Esophagus mucosa (tissue), 1 donor: Measurements from ENCODE around the gene CYYR1. TPM values are rescaled to one million over a fixed set of nuclear protein-coding genes. Genes with fewer than 3 reads are reported as not detected.

Source experiments
- ATAC-seq: fragments of 200-7000 bp; cut with Tn5 transposase; one replicate; pipeline ENCODE4 v1.9.1; 2020
- total RNA-seq: library from RNA; stranded (reverse); gene quantifications from one replicate; pipeline ENCODE4 v1.2.4, GENCODE V29; 2023
- donor health status: DM: yes; HTN: yes; CAD: no.

Gene CYYR1
- total RNA-seq, 1 donor from 2014 or later = 4.6 TPM

DNA sequence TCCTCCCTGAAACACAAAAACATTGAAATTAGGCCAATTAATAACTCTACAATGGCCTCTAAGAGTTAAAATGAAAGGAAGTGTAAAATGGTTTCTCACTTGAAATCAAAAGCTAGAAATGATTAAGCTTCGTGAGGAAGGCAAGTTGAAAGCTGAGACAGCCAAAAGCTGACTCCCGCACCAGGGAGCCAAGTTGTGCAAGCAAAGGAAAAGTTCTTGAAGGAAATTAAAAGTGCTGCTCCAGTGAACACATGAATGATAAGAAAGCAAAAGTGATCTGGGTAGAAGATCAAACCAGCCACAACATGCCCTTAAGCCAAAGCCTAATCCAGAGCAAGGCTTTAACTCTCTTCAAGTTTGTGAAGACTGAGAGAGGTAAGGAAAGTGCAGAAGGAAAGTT is 22.8 kb downstream of the CYYR1 start:
- no peak for ATAC-seq

DNA sequence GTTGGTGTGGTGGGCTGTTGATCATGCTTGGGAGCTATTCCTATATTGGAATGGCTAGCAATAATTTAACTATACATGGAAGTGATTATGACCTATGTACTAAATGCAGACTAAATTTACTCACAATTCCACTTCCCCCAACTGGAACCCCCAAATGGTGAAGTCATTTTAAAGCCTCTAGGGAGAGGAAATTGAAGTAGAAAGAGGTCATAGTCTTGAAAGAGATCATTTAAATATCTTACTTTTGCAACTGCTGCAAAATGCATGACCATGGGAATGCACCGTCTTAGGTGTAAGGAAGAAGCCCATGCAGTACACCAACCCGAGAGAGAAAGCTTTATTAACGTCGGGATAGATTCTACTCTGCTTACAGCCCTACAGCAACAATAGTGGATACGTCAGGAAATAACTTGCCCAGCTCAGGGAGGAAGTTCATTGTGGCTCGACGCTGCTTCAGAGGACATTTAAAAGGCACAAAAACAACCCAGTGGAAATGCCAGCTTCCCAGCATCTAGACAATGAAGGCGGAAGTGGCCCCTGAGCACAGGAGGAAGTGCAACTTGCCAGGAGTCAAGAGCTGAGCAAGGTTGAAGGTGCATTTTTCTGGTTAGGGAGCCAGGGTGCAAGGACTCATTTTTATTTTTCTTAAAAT is 26.5 kb downstream of the CYYR1 start:
- peak; percentile 23 for ATAC-seq

DNA sequence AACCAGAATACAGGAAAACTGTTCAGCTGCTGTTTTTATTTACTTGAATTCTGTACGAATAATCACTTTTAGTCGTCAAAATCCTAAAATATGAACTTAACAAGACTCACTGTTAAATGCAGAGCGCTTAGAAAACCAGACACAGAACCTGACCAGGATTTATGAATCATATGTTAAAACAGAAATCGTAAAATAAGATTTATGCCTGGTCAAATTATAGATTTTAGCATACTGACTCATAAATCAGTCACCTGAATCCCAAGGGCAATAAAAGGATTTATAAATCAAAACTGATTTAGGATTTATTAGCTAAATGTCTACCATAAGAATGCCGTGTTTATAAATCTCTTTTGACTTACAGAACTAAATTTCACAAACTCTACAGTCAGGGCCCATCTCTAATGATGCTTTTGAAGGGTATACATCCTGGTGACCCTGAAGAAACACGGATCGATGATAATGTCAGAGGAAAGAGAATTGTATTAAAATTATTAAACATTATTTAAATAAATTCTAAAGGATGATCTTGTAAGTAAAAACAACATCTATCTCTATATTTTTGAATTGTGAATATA is 28.8 kb downstream of the CYYR1 start:
- no peak for ATAC-seq

DNA sequence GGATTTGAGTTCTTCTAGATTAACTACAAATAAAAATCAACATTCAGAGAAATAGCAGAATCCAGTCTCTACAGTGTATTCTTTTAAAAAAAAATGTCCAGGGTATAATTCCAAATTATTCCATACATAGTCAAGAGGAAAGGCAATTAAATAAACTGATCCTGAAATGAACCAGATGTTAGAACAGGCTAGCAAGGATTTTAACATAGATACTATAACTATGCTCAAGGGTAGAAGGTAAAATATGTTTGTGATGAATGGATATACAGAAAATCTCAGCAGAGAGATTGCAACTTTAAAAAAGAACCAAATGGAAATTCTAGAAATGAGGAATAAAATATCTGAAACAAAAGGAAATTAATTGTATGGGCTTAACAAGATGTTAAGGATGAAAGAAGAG is 32.4 kb downstream of the CYYR1 start:
- no peak for ATAC-seq

DNA sequence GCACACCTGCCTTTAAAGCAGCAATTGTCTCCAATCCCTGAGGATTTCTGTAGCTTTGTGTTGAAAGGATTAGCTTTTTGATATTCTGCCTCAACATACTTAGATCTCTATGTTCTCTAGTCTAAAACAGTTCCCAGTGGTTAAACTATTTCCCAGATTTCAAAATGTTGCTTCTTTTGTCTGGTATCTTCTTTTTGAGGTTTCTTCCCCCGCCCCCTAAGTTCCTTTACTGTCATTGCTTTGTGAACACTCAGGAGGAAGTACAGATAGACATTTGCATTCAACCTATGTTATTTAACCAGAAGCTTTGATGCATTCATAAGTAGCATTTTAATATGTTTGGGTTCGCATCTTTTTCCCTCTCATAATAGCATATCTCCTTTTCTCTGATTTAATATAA is 33.5 kb downstream of the CYYR1 start:
- no peak for ATAC-seq

DNA sequence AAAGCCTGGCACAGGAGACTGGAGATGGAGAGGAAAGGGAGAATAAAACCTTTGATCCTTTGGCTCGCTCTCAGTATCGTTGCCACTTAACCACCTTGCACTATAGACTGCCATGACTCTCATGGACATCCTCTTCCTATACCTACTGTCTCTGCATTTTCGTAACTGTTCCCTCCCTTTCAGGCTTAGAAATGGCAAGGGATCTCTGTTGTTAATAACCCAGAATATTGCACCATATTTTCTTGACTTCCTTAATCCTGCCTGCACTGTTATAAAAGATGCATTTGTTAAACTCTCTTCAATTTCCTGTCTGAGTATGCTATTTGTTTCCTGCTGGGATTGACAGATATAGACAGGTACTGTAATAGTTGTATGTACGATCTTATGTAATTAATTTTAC is 38.6 kb downstream of the CYYR1 start:
- no peak for ATAC-seq

DNA sequence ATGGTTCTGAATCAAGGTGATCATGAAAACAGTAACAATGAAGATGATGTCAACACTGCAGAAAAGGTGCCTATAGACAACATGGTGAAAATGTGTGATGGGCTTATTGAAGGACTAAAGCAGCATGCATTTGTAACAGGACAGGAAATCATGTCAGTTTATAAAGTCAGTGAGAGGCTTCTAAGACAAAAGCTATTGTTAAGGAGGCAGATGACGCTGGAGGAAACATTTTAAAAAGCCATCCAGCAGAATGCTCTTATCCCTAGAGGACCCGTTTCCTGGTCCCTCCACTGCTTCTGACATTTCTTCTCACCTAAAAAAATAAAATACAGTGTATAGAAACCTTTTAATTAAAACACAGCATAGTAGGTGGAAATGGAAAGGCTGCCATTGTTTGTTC is 40.9 kb downstream of the CYYR1 start:
- no peak for ATAC-seq

DNA sequence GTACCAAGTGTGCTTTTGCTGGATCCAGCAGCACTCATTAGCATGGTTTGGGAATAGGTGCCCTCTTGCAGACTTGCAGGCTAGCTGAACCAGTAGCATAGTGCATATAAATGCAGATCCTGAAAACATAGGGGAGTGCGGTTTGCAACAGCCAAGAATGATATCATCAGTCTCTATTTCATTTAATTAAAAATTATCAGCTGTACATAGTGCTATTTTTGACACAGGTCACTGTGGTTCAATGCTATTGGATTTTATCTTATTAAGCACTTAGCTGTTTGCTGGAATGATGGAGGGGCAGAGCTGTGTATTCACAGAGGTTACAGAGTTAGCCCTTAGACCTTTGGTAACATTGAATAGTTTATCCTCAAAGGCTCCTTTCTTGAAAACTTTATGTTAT is 43.6 kb downstream of the CYYR1 start:
- ATAC-seq = no peak

DNA sequence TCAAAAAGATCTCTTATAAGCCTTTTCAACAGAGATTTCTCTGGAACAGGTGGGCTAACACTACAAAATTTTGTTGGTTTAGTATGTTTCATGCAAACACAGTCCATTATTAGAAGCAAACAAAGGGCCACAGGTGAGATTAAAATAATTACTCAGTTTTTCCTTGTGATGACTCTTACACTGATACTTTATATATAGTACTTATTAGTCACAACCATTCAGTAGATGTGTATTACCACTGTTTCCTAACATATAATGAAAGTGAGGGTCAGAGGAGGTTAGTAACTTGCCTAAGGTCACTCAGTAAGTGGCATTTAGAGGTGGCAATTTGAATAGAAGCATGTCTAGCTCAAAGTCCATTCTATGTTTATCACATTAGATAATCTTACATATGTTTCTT is 44.2 kb downstream of the CYYR1 start:
- peak; percentile 17 for ATAC-seq

DNA sequence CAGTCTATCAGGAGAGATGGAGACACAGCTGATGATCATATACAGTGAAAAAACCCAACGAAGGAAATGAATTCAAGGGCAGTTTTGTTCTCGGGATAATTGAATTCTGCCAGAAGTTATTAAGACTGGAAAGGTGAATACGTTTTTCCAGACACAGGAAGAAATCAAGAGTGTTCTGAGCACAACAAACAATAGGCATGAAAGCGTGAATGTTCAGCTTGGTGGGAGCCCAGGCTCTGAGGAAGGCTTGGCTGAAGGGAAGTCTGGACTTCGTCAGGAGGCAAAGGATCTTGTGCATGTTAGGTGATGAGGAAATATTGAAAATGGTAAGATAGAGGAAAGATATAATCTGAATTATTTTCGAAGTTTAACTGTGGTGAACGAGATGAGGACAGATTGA is 50.4 kb downstream of the CYYR1 start:
- ATAC-seq = no peak

DNA sequence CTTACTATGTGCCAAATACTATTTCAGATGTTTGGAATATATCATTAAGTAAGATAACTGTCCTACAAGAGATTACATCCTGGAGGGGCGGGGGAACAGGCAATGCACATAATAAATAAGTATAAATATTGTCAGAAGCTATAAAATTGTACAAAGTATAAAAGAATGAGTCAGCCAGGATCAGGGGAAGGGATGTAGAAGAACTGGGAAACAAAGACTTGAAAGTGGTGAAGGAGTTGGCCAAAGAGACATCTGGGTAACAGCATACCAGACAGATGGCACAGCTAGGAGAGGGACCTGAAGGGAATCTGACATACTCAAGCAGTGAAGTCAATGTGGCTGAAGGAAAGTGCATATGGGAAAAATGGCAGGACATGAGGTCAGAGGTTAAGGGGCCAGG is 53.9 kb downstream of the CYYR1 start:
- ATAC-seq = no peak

DNA sequence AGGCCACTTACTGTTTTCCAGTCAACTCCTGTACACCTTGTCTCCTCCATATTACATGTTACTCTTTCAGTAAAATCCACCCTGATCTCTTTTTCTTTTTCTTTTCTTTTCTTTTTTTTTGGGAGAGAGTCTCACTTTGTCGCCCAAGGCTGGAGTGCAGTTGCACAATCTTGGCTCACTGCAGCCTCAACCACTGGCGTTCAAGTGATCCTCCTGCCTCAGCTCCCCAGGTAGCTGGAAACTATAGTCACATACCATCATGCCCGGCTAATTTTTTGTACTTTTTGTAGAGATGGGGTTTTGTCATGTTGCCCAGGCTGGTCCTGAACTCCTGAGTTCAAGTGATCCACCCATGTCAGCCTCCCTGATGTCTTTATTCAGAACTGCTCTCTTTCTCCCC is 57.8 kb downstream of the CYYR1 start:
- ATAC-seq = no peak

DNA sequence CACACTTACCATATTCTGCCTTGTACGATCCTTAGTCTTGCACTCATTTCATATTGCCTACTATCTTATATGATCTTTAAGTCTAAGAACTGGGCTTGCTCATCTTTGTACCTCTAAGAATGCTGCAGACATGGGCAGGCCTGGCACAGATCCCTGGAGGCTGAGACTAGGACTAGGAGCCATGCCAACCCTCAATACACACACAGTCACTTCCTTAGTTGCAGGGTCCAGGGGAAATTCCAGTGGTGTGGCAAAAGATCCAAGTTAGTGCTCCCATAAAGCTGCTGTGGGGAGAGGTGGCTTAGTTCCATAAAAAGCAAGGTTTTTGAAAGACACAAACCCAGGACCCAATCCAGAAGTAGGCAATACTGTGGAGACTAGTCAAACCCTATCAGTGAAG is 59.9 kb downstream of the CYYR1 start:
- no peak for ATAC-seq

DNA sequence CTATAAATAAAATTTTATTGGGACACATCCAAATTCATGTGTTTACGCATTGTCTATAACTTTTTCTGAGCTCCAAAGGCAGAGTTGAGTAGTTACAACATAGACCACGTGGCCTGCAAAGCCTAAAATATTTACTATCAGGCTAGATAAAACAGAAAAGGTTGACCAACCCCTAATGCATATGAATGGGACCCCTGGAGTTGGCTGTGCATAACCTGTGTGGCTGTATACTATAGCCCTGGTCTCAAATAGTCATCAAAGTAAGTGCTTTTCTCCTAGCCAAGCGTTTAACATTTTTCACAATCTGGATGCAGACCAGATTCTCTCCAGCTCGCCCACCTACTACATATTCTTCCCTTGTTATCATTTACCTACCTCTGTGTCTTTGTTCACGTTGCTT is 60.4 kb downstream of the CYYR1 start:
- ATAC-seq = no peak

DNA sequence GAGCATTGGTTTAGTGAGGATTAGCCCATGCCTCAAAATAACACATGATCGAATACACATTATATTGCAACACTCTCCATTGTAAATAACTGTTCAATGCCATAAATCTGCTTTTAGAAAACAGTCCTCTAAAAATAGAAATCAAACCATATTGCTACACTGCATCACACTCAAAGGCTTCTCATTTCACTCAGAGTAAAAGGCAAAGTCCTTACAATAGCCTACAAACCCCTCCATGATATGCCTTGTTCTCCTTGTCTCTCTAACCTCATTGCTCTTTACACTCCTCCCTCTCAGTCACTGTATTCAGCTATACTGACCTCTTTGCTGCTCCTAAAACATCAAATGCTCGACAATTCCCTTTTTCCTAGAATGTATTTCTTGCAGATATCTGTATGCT is 64.2 kb downstream of the CYYR1 start:
- no peak for ATAC-seq

DNA sequence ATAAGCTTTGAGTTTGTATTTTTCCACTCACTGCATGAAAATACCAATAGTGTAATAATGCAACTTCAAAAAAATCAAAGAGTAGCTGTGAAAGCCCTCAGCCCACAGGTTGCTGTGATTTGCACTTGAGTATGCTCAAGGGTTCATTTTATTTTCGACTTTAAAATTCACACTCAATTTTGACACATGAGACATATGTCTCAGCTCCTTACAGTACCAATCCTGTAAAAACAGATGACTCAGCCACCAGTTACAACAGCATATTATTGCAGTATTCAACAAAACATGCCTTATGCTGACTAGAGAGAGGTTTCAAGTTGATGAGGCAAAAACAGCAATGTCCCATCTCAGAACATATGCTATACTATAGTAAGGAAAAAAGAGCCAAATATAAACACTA is 66.1 kb downstream of the CYYR1 start:
- peak; percentile 61 for ATAC-seq

DNA sequence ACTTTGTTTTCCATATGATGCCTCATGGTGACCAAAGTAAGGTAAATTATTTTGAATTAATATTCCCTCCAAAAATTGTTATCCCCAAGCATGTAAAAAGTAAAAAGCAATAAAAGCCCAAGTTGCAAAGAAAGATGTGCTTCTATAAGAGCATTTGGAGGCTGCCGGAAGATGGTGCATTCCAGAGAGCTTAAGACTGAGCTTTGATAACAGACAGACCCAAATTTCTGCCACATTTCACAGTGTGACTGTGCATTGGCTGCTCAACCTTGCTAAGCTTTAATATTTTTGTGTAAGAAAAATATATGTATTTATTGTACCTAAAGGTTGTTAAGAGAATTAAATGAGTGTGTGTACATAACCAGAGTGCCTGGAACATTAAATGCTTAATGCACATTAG is 67.9 kb downstream of the CYYR1 start:
- ATAC-seq = no peak

DNA sequence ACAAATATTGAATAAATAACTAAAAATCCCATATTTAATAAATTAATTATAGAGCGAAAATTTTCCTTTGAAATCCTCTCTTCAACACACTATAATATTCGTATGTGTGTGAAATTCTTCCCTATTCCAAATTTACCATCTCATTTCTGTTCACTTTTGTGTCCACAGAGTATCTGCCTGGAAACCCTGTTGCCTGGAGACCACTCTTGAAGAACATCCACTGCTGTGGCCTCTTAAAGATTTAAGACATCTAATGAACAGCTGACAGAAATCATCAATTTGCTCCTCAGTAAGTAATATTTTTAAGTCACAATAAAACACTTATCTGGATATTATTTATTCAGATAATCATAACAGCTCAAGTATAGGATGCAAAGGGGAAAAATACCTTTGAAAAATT is 69.7 kb downstream of the CYYR1 start:
- ATAC-seq = no peak

DNA sequence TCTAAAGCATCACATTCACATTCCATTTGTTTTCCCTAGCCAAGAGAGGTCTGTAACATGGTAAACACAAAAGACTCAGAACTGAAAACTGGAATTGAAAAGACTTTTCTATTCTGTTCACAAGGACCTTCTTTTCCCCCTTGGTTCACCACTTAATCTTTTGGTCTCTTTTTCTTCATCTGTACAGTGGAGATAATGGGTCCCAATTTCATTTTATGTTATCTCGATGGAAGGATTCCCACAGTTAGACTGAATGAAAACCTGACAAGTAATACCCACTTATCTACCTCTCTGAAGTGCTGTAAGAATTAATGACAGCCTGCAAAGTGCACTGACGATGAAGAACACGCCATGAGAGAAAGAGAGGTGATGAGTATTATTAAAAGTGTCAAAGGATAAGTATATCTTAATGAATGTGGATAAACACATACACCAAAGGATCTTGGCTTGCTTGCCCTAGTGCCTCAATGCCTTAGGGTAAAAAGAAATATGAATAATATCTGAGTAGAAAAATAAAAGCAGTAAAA is 71.5 kb downstream of the CYYR1 start:
- no peak for ATAC-seq

DNA sequence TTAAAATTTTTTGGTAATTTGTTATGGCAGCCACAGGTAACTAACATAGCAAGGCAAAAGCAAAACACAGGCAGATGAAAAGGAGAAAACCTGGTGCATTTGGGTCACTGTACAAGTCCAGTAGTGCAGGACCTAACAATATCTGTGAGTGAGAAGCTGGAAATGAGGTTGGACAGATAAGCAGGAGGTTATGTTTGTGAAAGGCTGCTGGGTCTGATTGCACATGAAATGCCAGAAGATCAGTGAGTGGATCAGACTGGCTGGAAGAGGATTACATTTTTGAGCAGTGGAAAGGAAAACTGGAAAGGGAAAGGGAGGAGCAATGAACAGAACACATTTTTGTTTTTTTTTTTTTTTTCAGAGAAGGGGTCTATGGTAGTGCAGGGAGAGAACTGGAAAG is 73.6 kb downstream of the CYYR1 start:
- no peak for ATAC-seq

DNA sequence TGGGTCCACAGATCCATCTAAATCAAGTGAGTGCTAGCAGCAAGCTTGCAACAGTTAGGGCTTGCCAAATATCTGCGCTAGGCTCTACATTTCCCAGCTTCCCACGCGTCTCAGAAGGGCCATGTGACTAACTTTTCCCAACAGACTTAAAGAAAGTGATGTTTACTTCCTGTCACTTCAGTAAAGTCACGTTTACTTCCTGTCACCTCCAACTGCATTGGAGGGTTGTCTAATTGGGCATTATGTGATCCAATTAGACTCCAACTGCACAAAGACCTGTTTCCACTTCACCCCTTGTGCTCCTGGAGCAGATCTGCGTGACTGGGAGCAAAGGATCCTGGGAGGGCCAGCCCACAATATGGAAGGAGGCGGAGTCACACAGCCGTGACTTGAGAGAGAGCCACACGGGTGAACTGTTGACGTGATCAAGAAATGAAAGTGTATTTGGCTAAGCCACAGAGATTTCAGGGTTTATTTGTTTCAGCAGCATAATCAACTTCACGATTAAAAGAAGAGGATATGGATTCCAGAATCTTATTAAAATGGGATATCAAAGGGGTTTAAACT is 77.7 kb downstream of the CYYR1 start:
- ATAC-seq = no peak

DNA sequence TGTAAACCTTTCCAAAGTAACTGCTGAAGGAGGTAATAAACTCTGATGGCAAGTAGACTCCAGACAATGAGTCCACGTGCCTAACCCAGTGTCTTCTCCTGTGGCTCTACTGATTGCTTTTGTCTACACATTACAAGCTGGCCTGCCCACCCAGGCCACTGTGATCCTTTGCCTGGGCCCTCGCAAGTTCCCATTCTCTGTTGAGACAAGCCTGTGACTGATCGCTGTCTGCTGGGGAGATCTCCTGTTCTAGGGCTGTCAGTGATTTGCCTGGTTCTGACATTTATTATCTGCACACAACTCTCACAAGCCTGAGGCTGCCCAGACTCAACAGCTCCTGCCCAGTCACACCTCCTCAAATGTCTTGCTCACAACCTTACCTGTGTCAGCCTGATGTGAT is 81.4 kb downstream of the CYYR1 start:
- ATAC-seq = no peak

DNA sequence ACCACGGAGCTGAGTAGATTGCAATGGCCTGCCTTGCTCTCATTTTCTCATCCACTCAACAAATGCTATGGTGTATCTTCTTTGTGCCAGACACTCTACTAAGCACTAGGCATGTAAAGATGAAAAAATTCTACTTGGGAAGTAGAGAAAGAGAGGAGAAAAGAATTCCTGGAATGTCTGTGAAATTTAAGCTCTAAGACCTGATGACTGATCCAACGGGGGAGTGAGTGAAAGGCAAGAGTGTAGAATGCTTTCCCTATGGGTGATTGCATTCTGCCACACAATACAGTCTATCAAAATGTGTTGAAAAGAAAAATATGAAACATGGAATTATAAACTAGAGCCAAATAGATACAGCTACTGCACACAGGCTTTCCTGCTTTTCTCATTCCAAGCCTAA is 82.3 kb downstream of the CYYR1 start:
- ATAC-seq = no peak

DNA sequence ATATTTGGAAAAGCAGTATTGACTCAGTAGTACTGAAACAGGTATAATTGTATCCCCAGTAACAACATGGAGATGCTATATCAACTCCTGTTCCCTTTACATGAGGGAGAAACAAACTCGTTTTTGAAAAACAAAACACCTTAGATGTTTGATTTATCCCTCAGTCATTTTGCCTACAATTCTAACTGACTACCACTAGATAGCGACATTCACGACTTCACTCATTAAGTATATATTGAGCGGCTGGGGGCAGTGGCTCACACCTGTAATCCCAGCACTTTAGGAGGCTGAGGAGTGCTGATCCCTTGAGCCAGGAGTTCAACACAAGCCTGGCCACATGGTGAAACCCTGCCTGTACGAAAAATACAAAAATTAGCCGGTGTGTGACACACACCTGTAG is 83.3 kb downstream of the CYYR1 start:
- no peak for ATAC-seq
